ENCODE results near the gene ZNF521.

Gene ZNF521

DNA sequence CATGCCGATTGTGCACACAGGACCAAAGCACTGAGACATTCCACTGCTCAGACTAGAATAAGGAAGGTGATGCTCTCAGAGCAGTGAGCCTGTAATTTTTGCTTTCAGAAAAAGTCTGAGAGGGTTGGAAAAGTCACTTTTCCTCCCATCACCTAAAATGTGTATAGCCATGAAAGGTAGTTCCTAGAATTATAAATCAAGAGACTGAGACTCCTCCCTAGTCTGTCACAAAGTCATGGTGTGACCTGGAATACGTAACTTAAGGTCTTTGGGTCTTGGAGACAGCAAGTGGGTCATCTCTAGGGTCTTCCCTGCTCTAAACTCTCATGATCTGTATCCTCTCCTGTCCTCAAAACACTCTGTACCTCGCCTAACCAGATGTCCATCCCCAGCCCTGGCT lies 16.9 kb downstream of the ZNF521 start:
- no peak for DNase-seq

DNA sequence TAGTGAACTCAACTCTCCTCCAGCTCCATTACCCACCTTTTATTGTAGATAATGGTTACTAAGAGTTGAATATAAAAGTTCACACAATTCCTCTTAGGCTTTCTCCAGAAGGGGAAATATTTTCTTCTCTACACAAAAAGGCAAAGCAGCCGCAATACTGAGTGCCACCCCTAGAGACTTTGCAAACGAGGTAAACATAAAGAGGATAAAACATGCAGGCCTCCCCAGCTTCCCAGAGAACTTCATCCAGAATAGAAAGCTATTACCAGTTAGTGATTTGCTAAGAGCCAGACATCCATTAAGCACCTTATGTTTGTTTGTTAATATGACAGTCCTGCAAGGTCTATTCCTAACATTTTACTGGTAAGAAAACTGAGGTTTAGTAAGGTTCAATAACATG lies 17.4 kb downstream of the ZNF521 start:
- no peak for DNase-seq

DNA sequence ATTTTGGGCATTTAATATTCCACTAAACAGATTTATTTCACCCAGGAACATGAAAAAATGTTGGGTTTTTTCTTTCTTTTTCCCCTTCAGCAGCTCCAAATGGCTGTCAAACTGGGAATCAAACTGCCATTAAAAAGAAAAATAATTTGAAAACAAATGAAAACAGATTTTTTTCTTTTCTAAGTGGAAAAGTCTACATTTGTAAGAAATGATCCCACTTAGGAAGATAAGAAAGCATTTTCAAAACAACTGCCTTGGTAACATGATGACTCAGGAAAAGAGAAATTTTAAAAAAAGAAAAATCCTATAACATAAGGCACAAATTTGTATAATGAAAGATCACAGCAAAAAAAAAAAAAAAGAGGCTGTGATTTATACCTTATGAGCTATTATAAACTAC lies 20.0 kb downstream of the ZNF521 start:
- no peak for DNase-seq

DNA sequence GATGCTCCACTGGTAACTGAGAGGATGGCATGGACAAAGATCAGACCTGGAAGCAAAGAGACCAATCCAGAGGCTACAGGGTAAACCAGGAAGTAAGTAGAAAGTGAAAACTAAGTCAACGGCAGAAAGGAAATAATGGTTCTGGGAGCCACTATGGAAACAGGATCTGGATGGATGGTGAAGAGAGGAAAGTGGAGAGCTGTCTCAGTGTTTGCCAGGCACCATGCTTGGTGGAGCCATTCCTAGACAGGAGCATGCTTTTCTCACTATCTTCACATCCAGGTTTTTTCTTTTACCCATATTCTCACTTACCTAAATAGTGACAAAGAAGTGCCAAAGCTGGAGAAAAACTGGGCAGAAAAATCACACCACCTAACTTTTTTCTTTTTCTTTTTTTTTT lies 22.2 kb downstream of the ZNF521 start:
- no peak for DNase-seq

DNA sequence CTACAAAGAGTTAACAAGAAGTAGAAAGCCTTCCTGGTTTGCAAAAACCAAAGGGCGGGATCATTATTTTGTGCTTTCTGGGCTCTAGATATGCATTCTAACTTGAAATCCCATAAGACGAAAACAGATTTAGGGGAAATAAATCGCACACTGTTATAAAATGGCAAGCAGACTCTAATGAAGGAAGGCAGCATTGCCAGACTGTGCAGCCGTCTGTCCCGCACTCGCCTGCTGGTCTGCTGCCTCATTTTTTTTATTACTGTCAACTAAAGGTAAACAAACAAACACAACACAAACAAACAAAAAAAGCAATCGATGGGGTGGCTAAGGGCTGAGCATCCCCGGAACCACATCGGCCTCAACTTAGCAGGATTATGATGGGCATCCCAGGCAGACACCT lies 24.4 kb downstream of the ZNF521 start:
- DNase-seq, result no peak

DNA sequence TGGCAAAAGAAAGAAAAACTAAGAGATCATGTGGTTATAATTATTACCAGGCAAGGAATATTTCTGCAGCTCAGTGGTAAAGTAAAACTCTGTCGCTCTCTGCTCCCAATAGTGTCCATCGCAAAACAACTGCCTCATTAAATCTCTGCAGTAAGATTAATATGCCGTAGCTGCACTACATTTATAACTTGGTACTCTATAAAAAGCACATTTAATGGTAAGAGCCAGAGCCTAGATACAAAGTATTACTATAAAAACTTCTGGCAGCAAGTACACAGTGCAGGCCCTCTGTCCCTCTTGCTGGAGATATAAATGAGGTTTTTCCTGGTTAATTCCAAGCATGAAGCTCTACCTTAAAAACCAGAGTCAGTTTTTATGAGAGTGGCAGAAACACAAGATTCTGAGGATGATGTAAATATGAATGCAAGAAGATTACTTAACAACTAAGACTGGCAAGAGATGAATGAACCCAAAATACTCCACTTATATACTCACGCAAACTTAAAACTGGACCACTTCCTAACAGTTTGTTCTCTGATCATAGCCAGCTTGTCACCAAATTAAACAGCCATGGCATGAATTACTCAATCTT lies 25.5 kb downstream of the ZNF521 start:
- DNase-seq, result no peak

DNA sequence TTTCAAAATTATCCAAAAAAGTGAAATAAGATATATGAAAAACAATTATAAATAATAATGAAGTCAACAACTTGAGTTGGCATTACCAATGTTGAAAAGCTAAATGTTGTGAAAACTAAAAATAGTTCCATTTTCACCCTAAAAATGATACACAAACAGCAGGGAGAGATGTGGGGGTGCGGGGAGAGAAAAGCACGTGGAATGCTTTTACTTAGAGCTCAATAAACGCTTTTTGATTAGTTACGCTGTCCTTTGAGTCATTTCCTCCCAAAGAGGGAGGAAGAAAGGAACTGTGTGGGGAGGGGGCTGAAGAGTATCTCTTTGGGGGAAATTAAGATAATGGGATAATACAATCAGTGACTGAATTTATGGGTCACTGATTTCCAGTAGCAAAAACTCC lies 29.2 kb downstream of the ZNF521 start:
- DNase-seq, result no peak

DNA sequence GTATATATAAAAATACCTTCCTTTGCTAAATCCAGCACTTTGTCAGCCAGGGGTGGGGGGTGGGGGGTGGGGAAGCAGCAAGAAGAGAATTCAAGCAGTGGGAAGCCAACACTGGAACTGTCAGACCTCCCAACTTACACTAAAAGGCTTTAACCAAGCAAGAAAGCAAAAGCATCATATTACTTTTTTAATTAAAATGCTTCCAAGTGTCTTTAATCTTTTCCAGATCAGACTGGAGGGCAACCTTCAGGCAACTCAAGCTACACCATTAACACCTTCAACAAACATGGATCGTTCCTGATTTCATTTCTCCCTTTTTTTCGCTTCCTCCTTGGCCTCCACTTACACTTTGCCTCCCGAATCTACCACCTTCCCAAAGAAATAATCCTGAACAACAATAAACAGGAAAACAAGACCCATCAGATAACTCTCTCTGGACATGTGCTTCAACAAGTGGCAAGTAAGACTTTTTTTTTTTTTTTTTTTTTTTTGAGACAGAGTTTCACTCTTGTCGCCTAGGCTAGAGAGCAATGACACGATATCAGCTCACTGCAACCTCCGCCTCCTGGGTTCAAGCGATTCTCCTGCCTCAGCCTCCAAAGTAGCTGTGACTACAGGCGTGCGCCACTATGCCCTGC lies 35.5 kb downstream of the ZNF521 start:
- DNase-seq, result no peak

DNA sequence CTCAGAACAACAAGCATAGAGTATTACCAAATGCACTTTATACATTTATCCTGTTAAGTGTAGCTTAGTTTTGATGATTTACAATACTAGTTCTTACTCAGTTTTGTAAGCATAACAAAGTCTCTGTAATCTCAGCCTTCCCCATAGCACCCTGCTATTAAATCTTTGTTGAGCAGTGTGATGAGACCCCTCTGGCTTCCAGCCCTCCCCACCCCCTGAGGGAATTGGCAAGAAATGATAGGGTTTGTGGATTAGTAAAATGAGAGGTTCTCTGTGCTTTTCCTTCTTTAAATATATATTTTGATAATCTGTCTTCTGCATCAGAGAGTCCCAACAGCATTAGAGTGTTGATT lies 37.2 kb downstream of the ZNF521 start:
- DNase-seq, result no peak

DNA sequence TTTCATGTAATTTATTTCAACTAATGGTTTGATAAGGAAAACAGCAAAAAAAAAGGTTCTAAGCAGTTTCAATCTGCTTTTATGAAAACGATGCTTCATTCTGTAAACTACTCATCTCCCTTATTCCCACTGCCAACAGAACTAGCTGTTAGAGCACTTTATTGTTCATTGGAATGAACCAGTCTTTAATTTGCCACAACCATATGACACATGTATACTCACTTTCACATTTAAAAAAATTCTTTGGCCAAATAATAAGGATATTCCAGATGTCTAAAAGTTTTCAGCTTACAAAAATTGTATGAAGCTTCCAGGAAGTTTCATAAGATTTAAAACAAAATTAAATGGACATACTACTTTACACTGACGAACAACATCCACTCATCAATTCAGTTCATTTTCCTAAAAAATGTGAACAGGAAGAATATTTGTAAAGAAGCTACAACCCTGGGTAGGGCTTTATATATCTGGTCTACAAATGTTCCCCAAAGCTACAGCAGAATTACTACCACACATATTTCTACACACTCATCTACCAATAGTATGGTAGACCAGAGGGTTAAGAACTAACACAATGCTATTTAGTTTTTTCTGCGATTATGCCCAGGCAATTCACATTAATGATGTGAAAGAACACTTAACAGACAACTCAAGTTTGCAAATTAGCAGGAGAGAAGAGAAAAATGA lies 37.7 kb downstream of the ZNF521 start:
- DNase-seq, result no peak

DNA sequence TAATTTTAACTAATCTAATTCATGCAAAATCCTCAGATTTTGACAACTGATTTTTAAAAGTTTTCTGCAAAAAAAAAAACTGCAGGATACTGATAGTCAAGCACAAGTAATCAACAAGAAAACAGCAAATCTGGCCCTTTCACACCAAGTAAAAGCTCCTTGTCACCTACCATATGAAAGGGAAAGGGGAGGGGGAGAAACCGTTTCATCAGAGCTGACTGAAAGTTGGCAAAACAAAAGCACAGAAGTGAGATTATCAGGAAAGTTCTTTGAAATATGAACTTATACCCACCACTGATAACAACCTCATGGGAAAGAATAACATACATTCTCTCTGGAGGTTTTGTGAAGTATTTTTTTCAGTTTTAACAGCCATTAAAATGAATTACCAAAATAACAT lies 38.7 kb downstream of the ZNF521 start:
- no peak for DNase-seq

DNA sequence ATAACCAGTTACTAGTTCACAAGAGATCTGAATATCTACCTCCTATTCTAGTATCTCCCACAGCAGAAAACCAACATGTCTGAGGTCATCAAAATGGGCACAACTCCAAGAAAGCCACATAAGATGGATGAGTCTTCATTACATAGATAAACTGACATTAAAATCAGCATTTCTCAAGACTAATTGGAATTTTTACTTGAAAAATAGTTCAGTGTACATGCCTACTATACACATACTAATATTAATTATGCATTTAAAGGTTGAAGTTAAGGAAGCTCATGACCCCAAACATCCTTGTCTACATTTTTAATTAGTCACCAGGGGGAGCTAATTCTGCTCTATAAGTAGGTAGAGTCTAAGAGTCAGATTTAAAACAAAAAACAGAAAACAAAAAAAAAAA lies 41.9 kb downstream of the ZNF521 start:
- no peak for DNase-seq

DNA sequence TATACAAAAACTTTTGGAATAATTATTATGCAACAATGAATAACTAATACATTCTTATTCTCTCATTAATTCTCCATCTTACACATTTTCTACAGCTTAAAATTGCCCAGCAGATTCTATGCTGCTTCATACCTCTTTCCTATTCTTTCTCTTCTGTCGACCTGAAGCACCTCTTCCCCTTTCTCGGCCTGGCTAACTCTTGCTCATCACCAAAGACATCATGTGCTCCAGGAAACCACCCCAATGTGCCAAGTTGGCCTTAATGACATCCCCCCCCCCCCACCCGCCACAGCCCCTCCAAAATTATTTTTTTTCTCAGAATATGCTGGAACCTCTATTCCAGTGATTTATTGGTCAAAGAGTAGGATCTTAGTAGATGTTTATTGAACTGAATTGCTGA lies 43.6 kb downstream of the ZNF521 start:
- no peak for DNase-seq

DNA sequence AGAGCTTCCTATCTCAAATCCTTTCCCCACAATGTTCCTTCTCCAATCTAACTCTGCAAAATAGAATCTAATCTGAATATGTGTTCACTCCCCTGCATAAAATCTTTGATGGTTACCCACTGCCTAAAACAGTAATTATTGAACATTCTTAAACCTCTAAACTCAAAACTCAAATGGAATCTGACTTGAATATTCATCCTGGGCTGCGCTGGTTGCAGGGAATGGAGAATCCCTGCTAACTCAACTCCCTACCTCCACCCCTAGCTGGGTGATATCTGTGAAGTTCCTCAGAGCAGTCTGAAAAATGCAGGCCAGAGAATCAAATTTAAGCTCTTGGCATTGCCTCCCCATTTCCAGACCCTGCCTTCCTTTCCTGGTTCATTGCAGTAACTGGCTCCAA lies 44.8 kb downstream of the ZNF521 start:
- no peak for DNase-seq

DNA sequence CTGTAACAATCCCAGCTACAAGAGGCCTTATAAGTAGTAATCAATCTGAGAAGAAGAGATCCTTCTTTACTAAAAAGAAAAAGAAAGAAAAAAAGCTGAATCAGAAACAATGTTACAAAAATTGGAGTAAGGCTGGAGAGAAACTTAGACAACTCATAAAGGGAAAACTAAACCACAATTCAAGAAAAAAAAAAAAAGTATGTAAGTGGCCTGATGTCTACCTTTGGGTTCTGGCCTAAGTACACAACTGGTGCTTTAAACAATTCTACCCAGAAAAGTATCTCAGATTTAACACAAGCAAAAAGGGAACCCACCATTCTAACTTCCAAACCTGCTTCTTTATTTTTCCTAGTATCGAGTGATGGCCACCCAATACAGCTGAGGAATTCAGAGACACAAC lies 45.3 kb downstream of the ZNF521 start:
- DNase-seq, result no peak

DNA sequence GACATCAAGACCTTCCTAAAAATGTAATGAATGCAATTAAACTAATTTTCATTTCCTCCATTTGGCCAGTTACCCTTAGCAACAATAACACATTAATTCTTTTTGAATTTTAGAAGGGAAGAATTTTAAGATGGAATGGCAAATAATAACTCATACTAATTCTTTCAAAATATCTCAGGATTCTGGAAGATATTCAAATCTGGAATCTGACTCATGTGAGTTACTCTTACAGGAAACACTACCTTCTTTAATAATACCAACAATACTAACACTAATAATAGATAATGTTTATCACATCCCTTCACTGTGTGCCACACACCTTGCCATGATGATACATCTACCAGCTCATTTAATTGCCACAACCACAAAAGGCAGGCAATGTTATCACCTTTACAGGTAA lies 46.4 kb downstream of the ZNF521 start:
- DNase-seq, result no peak

DNA sequence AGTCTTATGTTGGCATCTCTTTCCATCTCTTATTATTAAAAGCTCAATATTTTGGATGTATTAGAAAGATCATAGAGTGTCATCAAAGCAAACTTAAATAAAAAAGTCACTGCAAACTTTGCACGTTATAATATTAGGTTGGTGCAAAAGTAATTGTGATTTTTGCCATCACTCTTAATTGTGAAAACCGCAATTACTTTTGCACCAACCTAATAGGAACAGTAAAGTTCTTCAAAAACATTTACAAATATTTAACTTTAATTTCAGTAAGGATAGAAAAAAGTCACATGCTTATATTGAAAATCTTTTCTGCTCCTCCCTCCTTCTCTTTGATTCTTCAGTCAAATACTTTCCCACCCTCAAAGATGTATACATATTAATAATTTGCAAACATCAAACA lies 51.5 kb downstream of the ZNF521 start:
- no peak for DNase-seq

DNA sequence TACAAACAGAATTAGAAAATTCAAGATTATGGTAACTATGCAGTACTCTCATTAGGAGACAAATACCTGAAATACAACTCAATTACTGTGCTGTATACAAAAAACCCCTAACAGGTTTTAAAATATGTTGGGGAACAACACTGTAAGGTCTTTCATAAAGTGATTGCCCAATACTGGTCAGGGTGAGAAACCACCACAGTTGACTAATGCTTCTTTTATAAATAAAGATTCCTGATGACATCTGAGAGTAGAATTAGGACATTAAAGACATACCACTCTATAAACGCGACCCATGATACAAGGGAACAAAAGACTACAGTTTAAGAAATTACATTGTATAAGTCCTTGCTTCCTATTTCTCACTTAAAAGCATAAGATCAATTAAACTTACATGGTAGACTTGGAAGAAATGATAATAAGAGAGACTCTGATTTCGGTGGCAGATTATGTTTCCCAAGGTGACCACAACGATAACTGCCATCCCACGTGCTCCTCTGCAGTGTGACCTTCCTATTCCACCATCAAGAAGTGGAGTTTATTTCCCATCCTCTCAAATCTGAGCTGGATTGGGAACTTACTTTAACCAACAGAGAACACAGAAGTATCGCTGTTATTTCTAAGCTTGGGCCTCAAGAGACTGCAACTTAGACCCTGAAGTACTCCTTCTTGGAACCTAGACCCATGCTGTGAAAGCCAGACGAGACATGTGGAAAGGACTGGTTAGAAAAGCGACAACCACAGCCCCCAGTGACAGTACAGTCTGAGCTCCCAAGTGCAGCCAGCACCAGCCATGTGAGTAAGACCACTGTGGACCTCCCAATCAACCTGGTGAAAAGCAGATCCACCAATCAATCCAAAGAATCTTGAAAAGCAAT lies 52.3 kb downstream of the ZNF521 start:
- no peak for DNase-seq

DNA sequence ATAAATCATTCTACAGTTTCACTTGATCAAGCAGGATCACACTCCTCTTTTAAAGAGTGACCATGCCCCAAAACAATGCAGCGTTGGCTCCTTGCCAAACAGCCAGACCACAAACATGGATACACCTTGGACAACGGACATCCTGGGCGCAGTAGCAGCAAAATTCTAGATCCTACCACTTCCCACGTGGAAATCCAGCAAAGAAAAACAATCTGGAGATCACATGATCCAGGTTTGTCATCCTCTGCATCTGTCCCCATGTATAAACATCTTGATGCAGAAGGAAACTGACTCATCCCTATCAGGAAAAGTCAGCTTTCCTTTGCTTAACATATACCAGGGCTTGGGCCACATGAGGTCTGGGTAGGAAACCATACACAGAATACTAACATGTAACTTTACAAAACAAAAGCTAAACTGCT lies 53.1 kb downstream of the ZNF521 start:
- DNase-seq, result no peak

DNA sequence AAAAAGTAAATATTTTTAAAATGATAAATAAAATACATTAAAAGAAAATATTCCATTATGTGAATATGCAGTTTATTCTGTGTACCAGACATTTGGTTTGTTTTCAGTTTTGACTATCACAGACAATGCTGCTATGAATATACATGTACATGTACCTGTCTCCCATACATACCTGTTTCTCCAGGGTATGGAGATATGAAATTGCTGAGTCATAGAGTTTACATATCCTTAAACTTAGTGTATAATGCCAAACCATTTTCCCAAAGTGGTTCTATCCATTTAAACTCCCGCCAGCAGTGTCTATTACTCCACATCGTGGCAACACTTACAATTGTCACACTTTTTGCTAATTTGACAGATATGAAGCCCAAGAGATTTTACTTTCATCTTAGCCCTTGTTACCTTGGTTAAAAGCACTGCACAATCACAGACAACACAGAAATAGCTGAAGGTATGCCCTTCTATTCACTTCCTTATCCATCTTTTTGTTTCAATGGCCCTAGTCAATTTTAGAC lies 56.3 kb downstream of the ZNF521 start:
- DNase-seq, result no peak

DNA sequence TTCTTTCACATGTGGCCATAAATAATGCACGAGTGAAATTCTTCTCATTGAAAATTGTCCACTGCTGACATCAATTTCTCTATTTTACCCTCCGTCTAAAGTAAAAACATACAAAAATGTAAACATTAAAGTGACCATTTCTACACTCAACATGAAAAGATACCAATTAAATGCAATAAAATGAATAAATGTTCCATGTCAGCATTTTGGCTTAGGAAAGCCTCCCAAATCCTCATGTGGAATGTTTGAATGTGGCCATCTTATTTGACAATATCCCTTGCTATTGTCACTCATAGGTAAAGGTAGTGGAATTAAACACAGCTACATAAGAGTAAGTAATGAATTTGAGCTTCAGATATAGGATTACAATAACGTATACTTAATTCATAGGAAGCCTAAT lies 60.8 kb downstream of the ZNF521 start:
- DNase-seq, result no peak

DNA sequence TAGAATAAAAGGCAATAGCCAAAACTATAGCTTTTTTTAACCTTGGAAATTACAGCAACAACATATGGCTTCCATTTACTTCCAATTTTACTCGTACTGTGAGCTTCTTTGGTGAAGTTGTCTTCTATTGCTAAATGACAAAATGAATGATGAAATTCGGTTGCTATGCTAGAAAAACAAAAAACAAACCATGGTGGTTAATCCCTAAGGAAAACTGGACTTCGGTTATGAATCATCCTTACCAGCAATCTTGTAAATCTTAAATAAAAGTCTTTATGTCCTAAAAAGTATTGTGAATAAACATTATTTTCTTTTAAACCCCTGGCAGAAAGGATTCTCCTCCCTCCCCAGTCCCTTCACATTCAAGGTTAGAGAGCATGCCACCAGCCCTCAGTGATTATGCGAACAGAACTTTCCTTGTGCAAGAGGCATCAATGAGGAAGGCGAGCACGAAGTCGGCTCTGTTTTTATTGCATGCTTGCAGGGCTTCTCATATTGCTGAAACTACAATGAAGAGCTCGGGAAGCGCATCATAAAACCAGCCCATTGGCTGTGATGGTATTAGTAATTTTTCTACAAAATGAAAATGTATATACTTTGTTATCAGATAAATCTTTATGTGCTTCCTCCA lies 62.9 kb downstream of the ZNF521 start:
- DNase-seq, result no peak

DNA sequence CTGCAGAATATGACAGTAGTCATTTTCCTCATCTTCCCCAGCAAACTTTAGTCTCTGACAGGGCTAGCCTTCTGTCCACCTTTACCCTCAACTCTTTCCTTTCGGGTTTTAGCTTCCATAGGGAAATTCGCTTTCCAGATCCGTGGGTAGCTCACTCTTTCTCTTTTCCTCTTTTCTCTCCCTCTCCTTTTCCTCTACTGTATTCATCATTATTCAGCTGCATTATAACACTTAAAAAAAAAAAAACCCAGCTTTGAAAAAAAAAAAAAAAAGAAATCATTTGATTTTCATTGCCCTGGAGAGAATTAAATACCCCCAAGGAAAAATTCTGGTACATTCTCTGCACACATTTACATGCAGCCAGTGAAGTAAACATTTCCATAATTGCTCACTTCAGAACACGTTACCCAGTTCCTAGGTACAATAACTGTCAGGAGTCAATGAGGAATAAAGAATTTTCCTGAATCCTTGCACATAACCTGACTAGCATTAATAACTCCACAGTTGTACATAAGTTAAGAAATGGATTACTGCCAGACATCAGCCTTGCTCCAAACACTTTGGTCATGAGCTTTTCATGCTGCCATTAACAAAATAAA lies 63.5 kb downstream of the ZNF521 start:
- DNase-seq, result no peak

All from stimulated activated naive CD4-positive, alpha-beta T cell (primary cell).